GM12864 (cell line): ENCODE results near the gene UBQLNL.

Experiments
- DNase-seq: peaks from one replicate; pipeline ENCODE4 v3.0.0-alpha.2; 2011; ENCODE audit warnings: low read depth
- H3K4me3 ChIP-seq: 2 replicates; pipeline ENCODE4 v1.5.1; 2011; ENCODE audit warnings: mild to moderate bottlenecking, low read depth, low read length, control low read depth
- CTCF ChIP-seq: IDR thresholded peaks from 2 replicates; pipeline ENCODE4 v1.5.1; 2011; ENCODE audit warnings: low read depth, mild to moderate bottlenecking, moderate library complexity, low read length, control low read depth, inconsistent platforms; ENCODE audit errors: missing control alignments

The UBQLNL gene

DNA sequence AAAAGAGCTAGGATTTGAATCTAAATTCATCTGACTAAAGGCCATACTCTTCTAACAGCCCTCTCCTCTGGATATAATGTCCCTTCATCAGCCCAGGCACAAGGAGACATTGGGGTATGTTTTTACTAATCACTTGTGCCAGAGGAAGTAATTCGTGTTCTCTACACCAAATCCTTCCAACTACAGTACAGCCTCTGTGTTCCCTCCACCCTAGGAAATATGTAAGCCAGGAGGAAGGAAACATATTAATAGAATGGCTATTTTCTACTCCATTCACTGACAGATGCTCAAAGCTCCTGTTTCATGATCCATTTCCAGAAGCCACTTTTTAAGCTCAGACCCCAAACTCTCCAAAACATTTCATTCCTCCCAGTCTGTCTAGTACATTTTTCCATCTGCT, 12.0 kb upstream of the UBQLNL start:
- no peak for DNase-seq
- TF ChIP-seq CTCF, result no peak
- H3K4me3 ChIP-seq, result no peak overlapping the region

GRCh38 chr11:5527716-5528115, 11.2 kb upstream of the UBQLNL start:
- TF ChIP-seq CTCF, result no peak
- H3K4me3 ChIP-seq, result no peak overlapping the region
- DNase-seq, result no peak

DNA sequence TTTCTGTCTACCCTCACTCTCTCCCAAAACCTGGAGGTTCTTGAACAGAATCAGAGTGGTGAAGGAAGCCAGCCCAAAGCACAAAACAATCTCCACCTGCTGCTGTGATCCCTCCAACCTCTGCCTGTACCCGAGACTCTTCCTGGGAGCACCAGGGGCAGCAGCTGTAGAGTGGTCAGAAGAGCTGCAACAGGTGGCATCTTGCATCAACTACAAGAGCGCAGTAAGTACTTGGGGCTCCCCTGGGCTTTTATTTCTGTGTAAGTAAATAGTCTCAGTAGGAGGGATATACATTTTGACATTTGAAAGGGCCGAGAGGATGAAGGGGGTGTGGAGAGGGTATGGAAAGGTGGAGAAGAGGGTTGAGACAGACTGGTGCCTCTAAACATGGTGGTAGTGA, 8.3 kb upstream of the UBQLNL start:
- no peak for TF ChIP-seq CTCF
- no peak for DNase-seq
- no peak overlapping the region for H3K4me3 ChIP-seq

- DNase-seq, result no peak
- no peak for TF ChIP-seq CTCF
- H3K4me3 ChIP-seq, result no peak overlapping the region
Measured at GRCh38 chr11:5522308-5522707, 5.8 kb upstream of the UBQLNL start.

DNA sequence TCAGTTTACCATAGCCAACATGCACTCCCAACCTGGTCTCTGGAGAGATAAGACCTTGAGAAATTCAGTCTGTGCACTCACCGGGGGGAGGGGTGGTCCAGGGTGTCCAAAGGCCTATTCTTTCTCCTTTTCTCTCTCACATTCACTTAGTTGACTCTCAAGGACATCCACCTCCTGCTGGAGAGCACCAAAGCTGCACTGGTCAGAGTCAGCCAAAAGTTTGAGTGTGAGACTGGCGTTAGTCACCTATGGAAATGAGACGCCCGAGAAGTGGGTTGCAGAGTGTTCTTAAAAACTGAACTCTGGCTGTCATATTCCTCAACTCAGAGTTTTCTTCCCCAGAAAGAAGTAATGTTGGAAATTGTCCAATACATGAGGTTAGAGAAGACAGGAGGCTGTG, 5.0 kb upstream of the UBQLNL start:
- TF ChIP-seq CTCF, result no peak
- H3K4me3 ChIP-seq, result no peak overlapping the region
- no peak for DNase-seq

DNA sequence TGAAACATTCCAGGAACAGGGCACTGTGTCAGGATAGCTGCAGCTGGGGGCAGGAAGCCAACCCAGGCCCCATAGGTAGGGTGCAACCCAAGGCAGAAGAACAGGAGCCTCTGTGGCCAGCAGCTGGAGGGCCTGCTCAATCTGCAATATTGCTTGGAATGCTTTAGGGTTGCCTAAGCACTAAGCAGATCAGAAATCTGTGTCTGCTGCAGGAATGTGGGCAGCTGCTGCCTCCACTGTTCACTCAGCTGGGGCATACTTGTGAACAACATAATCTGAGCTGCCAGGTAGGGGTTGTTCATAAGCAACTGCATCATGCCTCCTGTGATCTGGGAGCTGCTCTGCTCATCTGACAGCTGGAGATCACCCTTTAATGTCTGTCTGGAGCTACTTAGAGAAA, 1.7 kb downstream of the UBQLNL start:
- no peak for TF ChIP-seq CTCF
- DNase-seq, result no peak
- H3K4me3 ChIP-seq, result no peak overlapping the region

DNA sequence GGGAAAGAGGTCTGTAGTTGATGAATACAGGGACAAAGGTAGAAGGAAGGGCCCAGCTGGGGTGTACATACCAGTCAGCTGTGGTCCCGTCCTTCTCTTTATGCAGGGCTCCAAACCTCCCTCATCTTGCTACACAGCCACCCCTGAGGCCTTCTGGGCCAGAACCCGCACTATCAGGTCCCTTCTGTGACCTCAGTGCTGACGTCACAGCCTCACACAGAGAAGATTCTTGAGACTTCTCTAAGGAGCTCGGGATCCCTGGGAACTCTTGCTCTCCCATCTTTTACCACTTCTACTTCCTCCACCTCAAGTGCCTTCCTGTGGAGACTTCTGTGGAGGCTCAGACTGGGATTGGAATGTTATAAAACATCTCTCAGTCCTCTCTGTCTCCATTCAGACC, 6.7 kb downstream of the UBQLNL start, which contains the start of gene UBQLN3:
UBQLN3 (minus strand) TSS at position 155 of the 400 bp plus-strand sequence. CDS start 399 bp downstream, outside the sequence.
- no peak for DNase-seq
- H3K4me3 ChIP-seq, result no peak within 1 kb of the TSS
- no peak for TF ChIP-seq CTCF
